Measurements from ENCODE around the gene PRF1.
A peak's percentile ranks its signal among the peaks of the same experiment; 100 is the strongest.

PRF1 gene

DNA sequence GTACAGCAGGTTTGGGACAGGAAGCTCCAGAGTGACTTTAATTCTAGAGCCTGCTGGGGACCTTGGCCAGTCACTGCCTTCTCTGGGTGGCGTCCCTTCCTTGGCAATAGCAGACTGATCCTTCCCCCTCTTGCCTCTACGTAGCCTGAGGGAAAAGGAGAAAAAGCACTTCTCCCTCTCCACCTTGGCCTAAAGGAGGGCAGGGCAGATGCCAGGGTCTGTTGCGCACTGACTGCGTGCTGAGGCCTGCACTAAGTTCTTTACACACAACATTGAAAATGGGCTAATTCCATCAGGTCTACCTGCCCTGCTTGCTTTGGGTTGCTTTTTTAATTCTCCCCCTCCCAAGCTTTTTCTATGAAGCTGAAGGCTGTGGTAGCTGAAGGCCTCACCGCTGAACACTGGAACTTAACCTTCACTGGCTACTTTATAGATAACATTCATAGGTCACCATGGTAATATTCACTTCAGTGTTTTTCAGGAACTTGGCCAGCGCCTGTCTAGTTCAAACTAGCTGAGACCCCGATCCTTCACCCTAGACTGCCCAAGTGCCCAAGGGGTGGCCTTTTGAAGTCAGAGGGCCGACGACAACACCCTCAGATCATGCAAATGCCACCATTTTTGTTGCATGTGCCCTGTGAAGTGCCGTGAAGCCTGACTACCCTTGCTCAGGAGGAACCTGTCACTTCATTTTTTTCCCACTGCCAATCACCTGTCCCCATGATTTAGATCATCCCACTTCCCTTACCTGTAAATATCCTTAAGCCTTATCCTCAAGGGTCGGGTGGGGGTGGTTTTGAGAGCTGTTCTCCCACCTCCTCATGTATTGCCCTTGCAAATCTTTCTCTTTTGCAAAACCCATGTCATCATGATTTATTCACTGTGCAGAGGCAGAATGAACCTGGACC is 28.7 kb downstream of the PRF1 start:
- no peak for DNase-seq

DNA sequence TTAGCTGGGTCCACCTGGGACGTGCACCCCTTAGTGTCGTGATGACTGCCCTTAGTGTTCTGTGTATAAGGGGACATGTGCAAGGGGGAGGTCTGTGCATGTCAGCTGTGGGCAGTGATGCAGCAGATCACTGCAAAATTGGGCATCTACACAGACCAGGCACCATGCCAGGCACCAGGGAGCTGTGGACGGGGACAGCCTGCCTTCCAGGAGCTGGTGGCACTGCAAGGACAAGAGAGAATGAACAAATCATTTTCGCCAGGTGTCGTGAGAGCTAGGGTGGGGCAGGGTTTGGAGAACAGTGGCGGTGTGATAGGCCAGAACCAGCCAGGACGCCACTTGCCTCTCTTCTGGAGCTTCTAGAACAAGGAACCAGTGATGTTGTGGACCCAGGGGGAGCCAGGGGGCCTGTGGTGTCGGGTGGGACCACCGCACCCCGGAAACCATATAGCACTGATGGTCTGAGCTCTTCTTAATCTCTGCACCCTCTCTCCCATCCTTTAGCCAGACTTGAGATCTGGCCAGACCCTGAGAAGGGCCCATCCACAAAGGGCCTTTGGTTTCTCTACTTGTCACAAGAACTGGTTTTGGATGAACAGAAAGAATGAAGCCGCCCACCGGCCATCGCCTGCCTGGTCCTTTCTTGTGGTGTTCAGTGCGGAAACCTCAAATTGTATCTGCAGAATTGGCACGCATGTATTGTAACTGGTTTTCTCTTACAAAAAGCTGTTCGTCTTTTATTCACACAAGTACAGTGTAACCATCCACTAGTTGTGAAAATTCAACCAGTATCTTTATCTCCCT is 30.7 kb downstream of the PRF1 start:
- no peak for DNase-seq

DNA sequence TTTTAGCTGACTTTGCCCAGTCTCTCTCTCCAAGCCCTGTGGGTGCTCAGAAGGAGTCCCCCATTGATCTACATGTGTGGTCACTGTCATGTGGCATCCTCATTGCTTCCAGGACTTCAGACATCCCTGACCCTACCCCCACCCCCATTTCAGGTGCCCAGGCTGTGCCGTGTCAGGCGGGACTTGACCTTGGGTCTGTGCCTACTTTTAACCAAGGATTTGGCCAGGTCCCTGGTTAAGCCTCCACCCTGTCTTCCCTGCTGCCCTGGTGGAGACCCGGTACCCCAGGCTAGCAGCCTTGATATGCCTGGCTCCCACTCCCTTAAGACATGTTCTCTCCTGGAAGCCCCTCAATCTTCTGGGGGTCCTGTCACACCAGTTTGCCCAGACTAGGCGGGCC is 31.3 kb downstream of the PRF1 start:
- DNase-seq, result no peak

DNA sequence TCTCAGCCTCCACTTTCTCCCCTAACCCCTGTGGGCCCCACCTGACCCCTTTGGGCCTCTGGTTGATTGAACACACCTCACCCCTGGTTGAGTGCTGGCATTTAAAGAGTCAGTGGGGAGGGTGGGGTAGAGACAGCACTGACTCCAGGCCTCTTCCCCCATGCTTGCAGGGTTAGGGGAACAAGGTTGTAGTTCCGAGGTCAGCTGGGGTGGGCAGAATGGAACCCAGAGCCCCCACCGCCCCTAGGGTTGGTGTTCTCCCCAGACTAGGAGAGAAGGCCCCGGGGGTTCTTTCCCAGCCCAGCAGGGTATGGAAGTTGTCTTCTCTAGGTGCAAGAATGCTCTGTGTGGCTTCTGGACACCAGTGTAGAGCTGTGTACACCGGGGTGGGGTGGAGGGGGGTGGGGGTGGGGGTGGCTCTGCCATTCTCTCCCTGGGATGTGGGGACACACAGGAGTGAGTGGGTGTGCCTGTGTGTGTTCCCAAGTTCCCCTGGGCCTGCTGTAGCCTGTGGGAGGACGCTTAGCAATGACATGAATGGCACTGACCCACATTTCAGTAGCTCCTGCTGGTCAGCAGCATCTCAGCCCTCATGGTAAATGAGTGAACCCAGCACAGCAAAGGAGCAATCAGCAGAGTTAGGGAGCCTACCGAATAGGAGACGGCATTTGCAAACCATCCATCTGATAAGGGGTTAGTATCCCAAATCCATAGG is 33.6 kb downstream of the PRF1 start:
- DNase-seq, result no peak

DNA sequence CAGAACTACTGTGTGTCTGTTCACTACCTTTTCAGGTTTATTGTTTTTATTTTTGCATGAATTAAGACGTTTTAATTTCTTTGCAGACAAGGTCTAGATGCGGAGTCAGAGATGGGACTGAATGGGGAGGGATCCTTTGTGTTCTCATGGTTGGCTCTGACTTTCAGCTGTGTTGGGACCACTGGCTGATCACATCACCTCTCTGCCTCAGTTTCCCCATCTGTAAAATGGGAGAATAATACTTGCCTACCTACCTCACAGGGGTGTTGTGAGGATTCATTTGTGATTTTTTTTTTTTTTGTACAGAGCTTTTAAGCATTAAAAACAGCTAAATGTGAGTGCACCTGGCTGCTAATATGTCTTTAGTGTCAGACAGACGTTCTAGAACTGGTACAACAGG is 34.4 kb downstream of the PRF1 start:
- no peak for DNase-seq

DNA sequence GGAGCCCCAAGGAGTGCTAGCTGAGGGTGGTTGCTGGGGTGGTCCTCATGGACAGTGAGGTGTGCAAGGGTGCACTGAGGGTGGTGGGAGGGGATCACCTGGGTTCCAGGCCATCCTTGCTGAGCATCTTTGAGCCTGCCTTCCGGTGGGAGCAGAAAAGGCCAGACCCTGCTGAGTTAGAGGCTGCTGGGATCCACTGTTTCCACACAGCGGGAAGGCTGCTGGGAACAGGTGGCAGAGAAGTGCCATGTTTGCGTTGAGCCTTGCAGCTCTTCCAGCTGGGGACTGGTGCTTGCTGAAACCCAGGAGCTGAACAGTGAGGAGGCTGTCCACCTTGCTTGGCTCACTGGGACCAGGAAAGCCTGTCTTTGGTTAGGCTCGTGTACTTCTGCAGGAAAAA is 34.9 kb downstream of the PRF1 start:
- peak; percentile 32 for DNase-seq

DNA sequence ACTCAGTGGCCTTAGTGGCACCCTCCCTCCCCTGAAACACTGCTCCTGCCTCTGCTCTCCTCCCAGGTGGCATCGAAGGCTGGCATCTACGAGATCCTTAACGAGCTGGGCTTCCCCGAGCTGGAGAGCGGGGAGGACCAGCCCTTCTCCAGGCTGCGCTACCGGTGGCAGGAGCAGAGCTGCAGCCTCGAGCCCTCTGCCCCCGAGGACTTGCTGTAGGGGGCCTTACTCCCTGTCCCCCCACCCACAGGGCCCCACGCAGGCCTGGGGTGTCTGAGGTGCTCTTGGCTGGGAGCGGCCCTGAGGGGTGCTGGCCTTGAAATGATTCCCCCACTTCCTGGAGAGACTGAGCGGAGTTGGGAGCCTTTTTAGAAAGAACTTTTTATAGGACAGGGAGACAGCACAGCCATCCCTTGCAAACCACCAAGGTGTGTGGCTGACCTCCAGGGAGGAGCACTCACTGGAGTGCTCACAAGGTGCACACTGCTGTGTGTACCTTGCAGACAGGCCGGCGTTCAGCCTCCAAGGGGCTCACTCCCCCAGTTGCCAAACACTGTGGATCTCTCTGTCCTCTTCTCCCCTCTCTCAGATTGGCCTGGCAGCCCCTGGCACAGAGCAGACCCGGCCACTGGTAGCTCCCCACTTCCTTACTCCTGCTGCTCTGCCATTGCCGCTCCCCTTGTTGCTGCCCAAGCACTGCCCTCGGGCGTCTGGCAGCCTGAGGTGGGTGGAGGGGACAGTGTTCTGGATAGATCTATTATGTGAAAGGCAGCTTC is 35.8 kb downstream of the PRF1 start:
- no peak for DNase-seq

DNA sequence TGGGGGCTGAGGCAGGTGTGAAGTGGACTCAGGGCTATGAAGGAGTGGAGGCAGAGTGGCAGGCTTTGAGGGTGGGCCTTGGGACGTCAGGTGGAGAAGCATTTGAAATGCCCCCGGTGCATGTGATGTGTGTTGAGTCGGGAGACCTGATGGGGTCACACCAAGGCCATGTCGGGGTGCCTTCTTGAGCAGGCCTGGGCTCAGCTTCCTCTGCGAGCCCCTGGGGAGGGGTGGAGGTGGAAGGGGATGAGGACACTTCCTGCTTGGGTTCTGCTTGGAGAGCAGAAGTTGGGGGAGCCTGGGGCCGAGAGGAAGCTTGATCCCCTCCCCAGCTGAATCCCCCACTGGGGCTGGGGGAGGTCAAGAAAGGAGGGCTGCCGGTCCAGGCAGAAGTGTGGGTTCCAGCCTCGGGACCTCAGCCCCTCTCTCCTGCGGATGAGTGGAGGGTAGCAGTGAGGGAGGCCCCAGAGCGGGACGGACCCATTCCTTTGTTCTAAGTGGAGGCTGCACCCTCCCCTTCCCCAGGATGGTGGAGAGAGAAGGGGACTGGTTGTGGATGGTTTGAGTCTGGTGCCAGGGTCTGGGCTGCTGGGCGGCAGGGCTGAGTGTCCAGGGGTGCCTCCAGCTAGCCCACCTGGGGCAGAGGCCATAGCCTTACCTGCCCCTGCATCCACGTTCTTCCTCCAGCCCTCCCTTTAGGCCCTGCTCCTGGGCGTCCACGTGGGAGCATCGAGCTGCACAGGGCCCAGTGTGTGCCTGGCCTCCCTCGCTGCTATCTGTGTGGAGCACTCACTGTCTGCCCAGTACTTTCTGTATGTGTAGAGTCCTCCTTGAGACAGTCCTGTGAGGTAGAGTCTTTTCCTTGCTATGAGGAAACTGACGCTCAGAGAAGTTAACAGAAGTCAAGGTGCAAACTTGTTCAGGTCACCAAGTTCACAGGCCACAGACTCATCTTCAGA is 36.7 kb downstream of the PRF1 start:
- DNase-seq, result no peak

DNA sequence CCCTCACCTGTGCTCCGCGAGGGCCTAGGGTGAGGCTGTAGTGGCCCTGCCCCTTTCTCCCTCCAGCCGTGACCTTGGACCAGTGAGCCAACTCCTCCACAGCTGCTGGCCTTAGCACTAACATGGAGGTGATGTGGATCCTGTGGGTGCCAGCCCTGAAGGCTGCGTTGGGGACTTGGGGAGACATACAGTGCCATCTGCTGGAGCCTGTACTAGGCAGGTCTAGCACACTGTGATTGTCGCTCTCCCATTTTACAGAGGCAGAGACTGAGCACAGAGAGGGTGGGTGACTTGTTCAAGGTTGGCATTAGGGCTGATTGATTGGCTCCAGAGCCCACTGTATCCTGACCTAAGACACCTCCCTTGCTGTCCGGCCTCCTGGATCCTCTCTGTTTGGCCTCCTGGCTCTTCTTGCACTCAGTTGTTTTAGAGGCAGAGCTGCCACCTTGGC is 37.6 kb downstream of the PRF1 start:
- no peak for DNase-seq

DNA sequence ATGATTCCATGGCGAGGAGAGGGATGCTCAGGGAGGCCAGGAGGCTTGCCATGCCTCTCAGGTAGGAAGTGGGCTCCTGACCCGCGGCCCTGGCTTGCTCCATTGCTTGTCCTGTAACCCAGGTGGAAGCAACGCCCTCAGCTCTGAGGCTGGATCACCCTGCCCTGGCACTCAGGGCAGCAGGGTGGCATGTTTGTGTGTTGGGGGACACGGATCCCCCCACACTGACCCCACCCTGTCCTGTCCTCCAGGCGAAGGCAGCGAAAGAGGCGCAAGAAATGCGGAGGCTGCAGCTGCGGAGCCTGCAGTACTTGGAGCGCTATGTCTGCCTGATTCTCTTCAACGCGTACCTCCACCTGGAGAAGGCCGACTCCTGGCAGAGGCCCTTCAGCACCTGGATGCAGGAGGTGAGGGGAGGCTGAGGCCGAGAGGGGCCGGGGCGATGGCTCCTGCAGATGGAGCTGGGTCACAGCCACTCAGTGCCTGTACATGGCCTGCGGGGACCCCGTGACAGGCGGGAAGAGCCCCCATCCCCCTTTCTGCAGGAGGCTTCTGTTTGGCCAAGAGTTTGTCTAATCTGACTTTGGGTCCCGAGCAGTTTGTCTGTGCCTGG is 38.3 kb downstream of the PRF1 start:
- DNase-seq, result no peak

DNA sequence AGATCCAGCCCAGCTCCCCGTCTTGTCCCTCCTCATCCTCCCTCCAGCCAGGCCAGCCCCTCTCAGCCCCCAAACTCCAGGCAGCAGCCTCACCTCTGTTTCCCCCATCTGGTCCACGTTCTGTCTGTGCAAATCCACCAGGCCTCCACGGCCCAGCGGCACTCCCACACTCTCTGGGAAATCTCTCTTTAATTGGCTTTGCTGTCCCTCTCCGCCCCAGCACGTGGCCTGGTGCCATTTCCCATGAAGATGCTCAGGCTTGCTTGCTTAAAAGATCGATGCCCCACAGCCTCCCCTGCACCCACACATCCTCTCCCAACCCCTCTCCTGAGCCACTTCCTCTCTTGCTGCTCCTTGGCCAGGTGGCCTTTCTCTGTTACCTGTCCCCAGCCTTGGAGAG is 39.3 kb downstream of the PRF1 start:
- no peak for DNase-seq

DNA sequence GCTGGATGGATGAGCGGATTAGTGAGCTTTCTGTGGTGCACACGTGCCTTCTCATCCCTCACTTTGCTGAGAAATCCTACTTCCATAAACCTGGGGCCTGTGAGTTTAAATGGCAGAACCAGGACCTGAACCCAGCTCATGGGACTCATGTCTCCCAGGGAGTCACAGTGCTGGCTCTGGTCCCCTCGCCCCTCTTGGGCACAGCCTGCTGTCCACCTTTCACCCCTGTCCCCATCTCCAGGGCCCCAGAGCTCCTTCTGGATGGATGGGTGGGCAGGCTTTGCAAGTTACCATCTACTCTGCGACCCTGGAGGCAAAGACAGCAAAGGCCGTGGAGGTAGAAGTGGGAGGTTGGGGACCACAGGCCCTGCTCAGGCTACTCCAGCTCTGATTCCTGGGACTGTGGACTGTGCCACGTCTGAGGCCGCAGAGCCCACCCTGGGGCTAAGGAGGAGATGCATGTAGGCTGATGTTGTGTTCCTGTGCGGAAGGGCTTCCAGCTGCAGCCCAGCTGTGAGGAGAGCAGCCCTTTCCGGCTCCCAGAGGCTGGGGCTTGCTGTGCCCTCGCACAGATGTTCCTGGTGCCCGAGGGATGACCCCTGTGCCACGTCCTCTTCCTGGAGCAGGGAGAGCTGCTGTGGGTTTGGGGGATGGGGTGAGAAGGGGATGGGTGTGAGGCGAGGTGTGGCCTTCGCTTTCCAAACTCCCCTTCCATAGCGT is 40.3 kb downstream of the PRF1 start:
- DNase-seq, result no peak

DNA sequence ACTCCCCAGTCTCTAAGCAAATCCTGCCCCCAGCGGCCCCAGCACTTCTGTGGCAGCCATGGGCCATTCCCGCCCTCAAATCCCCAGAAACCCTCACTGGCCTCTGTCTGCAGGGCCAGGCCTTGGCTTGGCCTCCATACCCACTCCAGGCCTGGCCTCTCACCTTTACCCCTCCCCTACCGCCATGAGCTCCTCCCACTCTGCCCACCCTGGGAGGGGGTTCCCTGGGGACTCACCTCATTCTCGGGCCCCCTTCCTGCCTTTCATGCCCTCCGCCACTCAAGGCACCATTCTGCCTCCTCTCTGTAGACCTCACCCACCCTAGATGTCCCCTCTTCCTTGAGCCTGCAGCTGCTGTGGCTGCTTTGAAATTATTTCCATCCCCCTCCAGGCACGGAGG is 41.0 kb downstream of the PRF1 start:
- DNase-seq, result no peak

DNA sequence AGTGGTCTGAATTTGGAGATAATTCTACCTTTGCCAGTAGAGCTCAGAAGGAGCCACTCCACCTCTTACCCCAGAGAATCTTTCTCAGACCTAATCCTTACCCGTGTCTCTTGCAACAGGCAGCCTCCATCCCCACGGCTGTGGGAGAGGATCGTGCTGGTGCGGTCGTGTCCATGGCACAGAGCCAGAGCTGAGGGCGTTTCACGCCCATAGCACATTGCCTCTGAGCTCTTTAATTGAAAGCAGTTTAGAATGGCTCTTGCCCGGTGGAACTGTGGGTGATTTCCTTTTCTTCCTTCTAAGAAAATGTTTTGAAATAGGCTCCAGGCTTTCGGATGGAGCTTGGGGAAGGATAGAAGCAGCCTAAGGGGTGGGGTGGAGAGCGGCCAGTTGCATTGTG is 41.5 kb downstream of the PRF1 start:
- DNase-seq, result no peak

DNA sequence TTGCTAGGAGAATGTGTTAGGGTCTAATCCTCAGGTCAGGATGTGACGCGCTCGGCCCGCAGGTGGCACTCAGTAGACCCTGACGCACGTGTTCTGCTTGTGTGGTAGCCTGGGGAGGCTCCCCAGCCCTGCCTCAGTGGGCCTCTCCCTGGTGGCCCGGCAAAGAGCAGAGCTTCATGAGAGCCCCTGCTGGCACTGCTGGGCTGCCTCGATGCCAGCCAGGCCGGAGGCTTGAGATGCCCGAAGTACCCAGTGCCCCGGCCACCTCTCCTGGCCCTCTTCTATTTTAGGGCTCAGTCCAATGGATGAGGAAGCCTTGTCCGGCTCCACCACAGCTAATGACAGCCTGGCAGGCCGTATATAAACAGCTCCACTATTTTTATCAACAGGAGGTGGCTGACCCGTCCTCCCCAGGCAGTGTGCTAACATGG is 42.0 kb downstream of the PRF1 start:
- no peak for DNase-seq

DNA sequence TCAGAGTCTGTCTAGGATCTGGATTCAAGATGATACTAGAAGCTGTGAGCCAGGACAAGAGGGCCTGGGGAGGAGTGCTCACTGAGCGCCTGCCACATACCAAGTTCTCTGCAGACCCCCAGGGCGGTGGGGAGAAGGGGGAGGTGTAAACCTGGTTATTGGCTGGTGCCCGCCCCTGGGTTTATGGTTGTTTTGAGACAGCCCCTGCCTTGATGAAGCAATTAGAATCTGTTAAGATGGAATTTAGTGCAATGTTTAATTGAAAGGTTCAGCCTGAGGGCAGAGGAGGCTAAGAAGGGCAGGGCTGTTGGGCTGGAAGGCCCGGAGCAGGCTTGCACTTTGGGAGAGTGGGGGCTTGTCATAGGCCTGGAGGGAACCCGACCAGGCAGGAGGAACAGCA is 42.7 kb downstream of the PRF1 start:
- no peak for DNase-seq

DNA sequence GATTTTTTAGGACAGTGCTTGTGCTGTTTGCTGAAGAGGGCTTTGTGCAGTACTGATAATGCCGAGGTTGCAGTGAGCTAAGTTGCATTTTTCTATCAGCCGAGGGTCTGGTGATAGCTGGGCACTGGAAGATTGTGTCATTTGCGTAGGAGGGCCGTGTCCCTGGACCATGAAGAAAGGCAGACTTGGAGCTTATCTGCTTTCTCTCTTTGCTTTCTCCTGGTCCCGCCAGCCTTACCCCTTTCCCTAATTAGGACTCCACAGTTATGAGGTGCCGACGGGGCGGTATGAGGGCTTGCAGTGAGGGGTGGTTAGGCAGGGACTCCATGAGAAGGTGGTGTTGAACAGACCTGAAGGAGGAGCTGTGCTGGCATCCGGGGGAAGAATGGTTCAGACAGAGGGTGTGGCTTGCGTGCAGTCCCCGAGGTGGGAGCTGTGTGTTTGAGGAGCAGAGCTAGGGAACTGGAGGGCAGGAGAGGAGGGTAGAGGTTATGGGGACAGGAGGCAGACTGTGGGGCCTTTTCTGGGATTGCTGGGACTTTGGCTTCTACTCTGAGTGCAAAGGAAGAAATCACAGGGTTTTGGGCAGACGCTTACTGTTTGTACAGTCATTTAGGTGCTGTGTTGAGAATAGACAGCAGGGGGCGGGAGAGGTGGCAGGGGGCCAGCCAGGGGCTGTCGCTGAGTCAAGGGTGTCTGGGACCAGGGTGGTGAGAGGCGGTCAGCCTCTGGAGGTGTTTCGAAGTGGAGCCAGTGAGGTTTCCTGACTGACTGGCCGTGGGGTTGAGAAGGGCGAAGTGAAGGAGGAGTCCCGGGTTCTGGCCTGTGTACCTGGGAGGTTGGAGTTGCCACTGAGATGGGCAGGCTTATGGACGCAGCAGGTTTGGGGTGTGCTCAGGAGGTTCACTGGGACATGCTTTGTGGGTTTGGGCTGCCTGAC is 43.4 kb downstream of the PRF1 start:
- no peak for DNase-seq

DNA sequence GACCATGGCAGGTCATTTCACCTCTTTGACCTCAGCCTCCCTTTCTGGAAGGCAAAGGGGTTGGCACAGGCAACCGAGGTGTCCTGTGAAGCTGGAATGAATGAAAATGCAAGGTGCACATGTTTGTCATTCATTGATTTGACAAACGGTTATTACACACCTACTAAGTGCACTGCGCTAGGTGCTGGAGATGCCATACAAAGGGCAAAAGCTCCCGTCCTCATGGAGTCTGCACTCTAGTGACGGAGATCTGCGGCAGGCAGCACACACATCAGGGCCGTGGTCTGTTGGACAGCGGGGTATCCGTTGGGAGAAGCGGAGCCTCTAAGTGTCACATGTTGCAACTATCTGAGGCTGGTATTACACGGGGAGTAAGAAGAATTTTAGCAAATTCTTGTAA is 44.2 kb downstream of the PRF1 start:
- no peak for DNase-seq

DNA sequence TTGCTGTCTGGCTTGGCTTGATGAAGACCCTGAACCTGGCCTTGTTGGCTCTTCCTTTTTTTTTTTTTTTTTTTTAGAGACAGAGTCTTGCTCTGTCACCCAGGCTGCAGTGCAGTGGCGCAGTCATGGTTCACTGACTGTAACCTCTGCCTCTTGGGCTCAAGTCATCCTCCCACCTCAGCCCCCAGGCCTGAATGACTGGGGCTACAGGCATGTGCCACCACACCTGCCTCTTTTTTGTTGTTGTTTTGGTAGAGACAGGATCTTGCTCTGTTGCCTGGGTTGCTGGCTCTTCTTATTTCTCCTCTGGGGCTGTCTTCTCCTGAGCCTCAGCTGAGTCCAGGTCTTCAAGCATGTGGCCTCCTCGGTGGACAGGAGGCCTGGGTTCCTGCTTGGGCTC is 44.7 kb downstream of the PRF1 start:
- DNase-seq, result no peak
